Left lung (tissue), 10 donors: ENCODE results near the gene NAP1L4. TPM values are rescaled to one million over a fixed set of nuclear protein-coding genes. Genes with fewer than 3 reads are reported as not detected.
"Not testable (repeated sequence)": the region's sequence is repeated elsewhere in the genome, so short reads cannot be mapped to it uniquely, and the experiment has no call there.

Source experiments
- ATAC-seq: fragments of 200-7000 bp; cut with Tn5 transposase; one replicate; pipeline ENCODE4 v1.9.1; 2020; ENCODE audit warnings: moderate library complexity
- DNase-seq, 4 donors: peaks; one replicate each; pipeline ENCODE4 v3.0.0-alpha.2; 2013 to 2020
- H3K27ac ChIP-seq, 2 donors: fragments of 200-600 bp; sonication (generic) in 1 of 2; one replicate each; pipeline versions ENCODE4 v1.5.0 to v1.8.0; 2020 to 2021
- H3K27me3 ChIP-seq, 2 donors: fragments of 200-600 bp; sonication (generic) in 1 of 2; one replicate each; pipeline versions ENCODE4 v1.5.0 to v1.8.0; 2020 to 2021
- H3K36me3 ChIP-seq, 2 donors: fragments of 200-600 bp; sonication (generic) in 1 of 2; one replicate each; pipeline versions ENCODE4 v1.5.0 to v1.8.0; 2020 to 2021
- H3K4me1 ChIP-seq, 2 donors: fragments of 200-600 bp; one replicate each; pipeline ENCODE4 v1.8.0; 2021
- H3K4me3 ChIP-seq, 2 donors: fragments of 200-600 bp; sonication (generic) in 1 of 2; one replicate each; pipeline versions ENCODE4 v1.5.0 to v1.8.0; 2020 to 2021; ENCODE audit warnings: mild to moderate bottlenecking in 1 of 2
- H3K9me3 ChIP-seq, 2 donors: fragments of 200-600 bp; sonication (generic) in 1 of 2; one replicate each; pipeline versions ENCODE4 v1.5.0 to v1.8.0; 2020 to 2021
- intact Hi-C, 2 donors: fragments of 100-400 bp; cut with DNase I; formaldehyde crosslinking; loops; one replicate each; pipeline versions ENCODE4 v1.11.2 to v1.14.2; 2022
- polyA plus RNA-seq, 6 donors: library from polyadenylated mRNA; unstranded; fragments of 120-200 nt; gene quantifications; one replicate each; pipeline ENCODE4 v1.2.1, GENCODE V29; 2013; ENCODE audit not compliant: insufficient read length in 6 of 6
- total RNA-seq, 2 donors: library from RNA; stranded (reverse); fragmentation: NEBNext Ultra II Directional; extraction: Animal tissue kit (Norgen Biotek cat#: 25700); gene quantifications; one replicate each; pipeline ENCODE4 v1.2.1, GENCODE V29; 2021
- TF ChIP-seq, protein P1 (sequence below), 2 donors: fragments of 200-600 bp; sonication (generic) in 1 of 2; IDR thresholded peaks; one replicate each; pipeline versions ENCODE4 v1.5.0 to v1.8.0; 2021; ENCODE audit warnings: antibody characterized with exemption in 2 of 2
- donor health status: DM: no; HTN: yes; CAD: no.
- donor health status: DM: no; HTN: no; CAD: no.

Gene NAP1L4
- total and polyA plus RNA-seq, 8 donors, result 101 to 204 (median 180) TPM

- no peak for ATAC-seq
Observed at GRCh38 chr11:2909133-2909902, 82.8 kb downstream of the NAP1L4 start.

DNA sequence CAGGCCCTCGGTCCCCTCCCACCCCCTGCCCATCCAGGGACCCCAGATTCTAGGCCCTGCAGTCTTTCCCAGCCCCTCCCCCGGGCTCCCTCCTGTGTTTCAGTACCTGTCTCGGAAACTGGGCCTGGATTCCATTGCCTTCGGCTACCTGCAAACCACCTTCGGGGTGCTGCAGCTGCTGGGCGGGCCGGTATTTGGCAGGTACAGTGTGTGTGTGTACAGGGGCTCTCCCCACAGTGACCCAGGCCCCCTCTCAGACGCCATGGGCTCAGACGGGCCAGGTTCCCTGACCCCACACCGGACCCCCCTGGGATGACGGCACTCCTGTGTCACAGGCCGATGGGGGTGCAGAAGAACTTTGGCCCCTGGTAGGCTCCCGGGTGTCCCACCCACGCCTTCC, 84.0 kb downstream of the NAP1L4 start:
- Histone ChIP-seq H3K27ac (no peak overlapping the region), H3K4me3 (no peak overlapping the region), H3K9me3 (no peaks in the 10 kb centered on the region), H3K36me3 (no peaks in the 10 kb centered on the region), H3K27me3 (peaks cover 0 to 13% of the 10 kb centered on the region in 2 donors), H3K4me1 (peaks cover 5 to 20% of the 10 kb centered on the region in 2 donors)
- ATAC-seq, result no peak
- intact Hi-C loops, result no loop called here
- TF ChIP-seq, protein P1, sequence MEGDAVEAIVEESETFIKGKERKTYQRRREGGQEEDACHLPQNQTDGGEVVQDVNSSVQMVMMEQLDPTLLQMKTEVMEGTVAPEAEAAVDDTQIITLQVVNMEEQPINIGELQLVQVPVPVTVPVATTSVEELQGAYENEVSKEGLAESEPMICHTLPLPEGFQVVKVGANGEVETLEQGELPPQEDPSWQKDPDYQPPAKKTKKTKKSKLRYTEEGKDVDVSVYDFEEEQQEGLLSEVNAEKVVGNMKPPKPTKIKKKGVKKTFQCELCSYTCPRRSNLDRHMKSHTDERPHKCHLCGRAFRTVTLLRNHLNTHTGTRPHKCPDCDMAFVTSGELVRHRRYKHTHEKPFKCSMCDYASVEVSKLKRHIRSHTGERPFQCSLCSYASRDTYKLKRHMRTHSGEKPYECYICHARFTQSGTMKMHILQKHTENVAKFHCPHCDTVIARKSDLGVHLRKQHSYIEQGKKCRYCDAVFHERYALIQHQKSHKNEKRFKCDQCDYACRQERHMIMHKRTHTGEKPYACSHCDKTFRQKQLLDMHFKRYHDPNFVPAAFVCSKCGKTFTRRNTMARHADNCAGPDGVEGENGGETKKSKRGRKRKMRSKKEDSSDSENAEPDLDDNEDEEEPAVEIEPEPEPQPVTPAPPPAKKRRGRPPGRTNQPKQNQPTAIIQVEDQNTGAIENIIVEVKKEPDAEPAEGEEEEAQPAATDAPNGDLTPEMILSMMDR (IDR thresholded peaks at IDR 0.05), result no peak
- no peak for DNase-seq

More at GRCh38 chr11:2909133-2909902, 82.8 kb downstream of the NAP1L4 start:
- TF ChIP-seq, protein P1 (IDR thresholded peaks at IDR 0.05), result no peak
- DNase-seq, result no peak
- no peaks in the 10 kb centered on the region for H3K36me3 ChIP-seq
- no peak overlapping the region for H3K27ac ChIP-seq
- intact Hi-C loops, result no loop called here
- H3K4me3 ChIP-seq, result no peak overlapping the region
- peaks cover 0 to 13% of the 10 kb centered on the region in 2 donors for H3K27me3 ChIP-seq
- H3K4me1 ChIP-seq, result peaks cover 10% of the 10 kb centered on the region in 2 donors
- H3K9me3 ChIP-seq, result no peaks in the 10 kb centered on the region

DNA sequence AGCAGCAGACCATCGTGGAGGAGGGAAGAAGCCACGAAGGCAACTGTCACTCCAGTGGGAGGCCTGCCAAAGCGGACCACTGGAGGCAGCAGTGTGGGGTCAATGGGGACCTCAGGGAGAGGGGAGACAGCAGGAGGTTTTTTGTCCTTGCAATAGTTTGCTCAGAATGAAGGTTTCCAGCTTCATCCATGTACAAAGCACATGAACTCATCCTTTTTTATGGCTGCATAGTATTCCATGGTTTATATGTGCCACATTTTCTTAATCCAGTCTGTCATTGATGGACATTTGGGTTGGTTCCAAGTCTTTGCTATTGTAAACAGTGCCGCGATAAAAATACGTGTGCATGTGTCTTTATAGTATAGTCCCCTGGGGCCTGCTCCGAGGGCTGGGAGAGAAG, 86.8 kb downstream of the NAP1L4 start:
- H3K4me3 ChIP-seq, intact Hi-C loops, ATAC-seq, DNase-seq, H3K36me3 ChIP-seq, H3K27ac ChIP-seq, H3K9me3 ChIP-seq: not testable (repeated sequence)
- Histone ChIP-seq H3K4me1 (peaks cover 5 to 31% of the 10 kb centered on the region in 2 donors), H3K27me3 (peaks cover 0 to 13% of the 10 kb centered on the region in 2 donors)

DNA sequence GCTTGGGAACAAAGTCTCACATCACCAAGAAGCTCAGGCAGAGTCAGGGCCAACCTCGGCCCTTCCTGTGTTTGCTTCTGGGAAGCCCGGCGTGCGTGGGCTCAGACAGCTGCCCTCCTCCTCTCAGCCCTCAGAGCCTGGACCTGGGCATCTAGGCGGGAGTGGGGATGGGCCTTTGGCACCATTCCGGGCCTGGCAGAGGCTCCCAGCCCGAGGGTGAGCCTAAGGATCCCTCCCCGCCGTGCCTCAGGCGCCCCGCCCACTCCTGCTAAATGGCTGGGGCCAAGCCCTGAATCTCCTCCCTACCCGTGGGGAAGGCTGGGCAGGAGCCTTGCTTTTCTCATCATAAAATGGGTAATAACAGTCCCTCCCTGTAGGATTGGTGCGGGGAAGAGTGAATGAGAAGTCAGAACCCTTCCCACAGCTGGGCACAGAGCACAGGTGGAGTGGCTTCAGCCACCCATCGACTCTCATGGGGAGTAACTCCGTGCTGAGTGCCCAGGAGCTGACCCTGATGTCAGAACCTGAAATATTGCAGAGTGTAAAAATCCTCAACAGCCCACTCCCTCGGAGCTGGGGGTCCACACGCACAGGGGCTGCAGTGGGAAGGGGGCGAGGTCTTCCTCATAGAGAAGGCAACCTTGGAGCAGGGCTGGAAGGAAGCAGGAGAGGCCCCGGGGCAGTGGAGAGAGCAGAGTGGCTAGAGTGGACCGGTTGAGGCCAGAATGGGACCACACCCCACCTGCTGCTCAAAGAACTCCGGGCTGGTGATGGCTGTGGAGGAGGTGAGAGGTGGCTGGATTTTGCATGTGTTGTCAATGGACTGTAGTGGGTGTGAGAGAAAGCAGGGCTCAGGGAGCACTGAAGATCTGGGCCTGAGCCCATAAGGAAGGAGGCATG, 87.7 kb downstream of the NAP1L4 start:
- DNase-seq, result no peak
- no peak for ATAC-seq
- no peak overlapping the region for H3K4me3 ChIP-seq
- no peaks in the 10 kb centered on the region for H3K36me3 ChIP-seq
- intact Hi-C loops, result no loop called here
- no peaks in the 10 kb centered on the region for H3K9me3 ChIP-seq
- H3K4me1 ChIP-seq, result peaks cover 8 to 40% of the 10 kb centered on the region in 2 donors
- H3K27me3 ChIP-seq, result peaks cover 0 to 9% of the 10 kb centered on the region in 2 donors
- TF ChIP-seq, protein P1 (IDR thresholded peaks at IDR 0.05), result no peak
- H3K27ac ChIP-seq, result no peak overlapping the region

DNA sequence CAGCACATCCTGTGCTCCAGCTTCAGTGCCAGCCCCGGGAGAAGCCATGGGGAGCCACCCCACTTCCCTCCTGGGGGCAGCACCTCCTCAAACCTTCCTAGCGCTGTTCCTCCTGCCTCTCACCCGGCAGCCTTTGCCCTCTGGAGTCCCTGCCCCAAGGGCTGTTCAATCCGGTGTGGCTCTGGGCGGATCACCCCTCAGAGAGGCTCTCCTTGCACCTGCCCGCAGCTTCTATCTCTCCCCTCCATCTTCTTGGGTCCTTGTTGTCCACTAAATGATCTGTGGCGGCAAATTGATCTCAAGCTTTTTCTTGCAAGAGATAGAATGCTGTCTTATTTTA, 88.5 kb downstream of the NAP1L4 start:
- no peaks in the 10 kb centered on the region for H3K36me3 ChIP-seq
- ATAC-seq, result no peak
- H3K9me3 ChIP-seq, result no peaks in the 10 kb centered on the region
- no peak for DNase-seq
- TF ChIP-seq, protein P1 (IDR thresholded peaks at IDR 0.05), result no peak
- no peak overlapping the region for H3K27ac ChIP-seq
- intact Hi-C loops, result no loop called here
- H3K27me3 ChIP-seq, result peaks cover 0 to 1% of the 10 kb centered on the region in 2 donors
- no peak overlapping the region for H3K4me3 ChIP-seq
- H3K4me1 ChIP-seq, result peaks cover 12 to 47% of the 10 kb centered on the region in 2 donors
